Ovary (tissue), 9 donors: ENCODE data around the gene SMIM38. TPM values are rescaled to one million over a fixed set of nuclear protein-coding genes. Genes with fewer than 3 reads are reported as not detected.

Experiments used
- DNase-seq, 5 donors: peaks; one replicate each; pipeline ENCODE4 v3.0.0-alpha.2; 2019 to 2020
- H3K27ac ChIP-seq, 2 donors: fragments of 200-600 bp; one replicate each; pipeline versions ENCODE4 v1.5.1 to v1.8.0; 2019 to 2022
- H3K27me3 ChIP-seq: fragments of 200-600 bp; one replicate; pipeline ENCODE4 v1.8.0; 2022
- H3K36me3 ChIP-seq: fragments of 200-600 bp; sonication (generic); one replicate; pipeline ENCODE4 v1.5.1; 2019
- H3K4me1 ChIP-seq: one replicate; pipeline ENCODE4 v1.8.1; 2013; ENCODE audit warnings: mild to moderate bottlenecking, moderate library complexity; ENCODE audit not compliant: insufficient read depth
- H3K4me3 ChIP-seq: fragments of 200-600 bp; sonication (generic); one replicate; pipeline ENCODE4 v1.5.1; 2017
- H3K9me3 ChIP-seq, 2 donors: fragments of 200-600 bp in 1 of 2; sonication (generic) in 1 of 2; one replicate each; pipeline versions ENCODE4 v1.5.1 to v1.8.1; 2013 to 2019; ENCODE audit warnings: mild to moderate bottlenecking in 1 of 2, moderate library complexity in 1 of 2
- EP300 ChIP-seq: sonication (generic); formaldehyde crosslinking; IDR thresholded peaks from one replicate; pipeline ENCODE4 v1.6.1; 2017; ENCODE audit warnings: antibody characterized with exemption
- POLR2A ChIP-seq: fragments of 450-650 bp; IDR thresholded peaks from one replicate; pipeline ENCODE4 v1.6.1; 2017; ENCODE audit warnings: antibody characterized with exemption, mild to moderate bottlenecking, moderate library complexity
- whole genome bisulfite sequencing, 3 donors: extraction: QIAGEN DNeasy Blood & Tissue Kit in 1 of 3; methylation state at CpG; one replicate each; pipeline versions ENCODE4 v1.1.5 to v1.1.7; 2013 to 2017; 5-methylcytosine and 5-hydroxymethylcytosine counted together
- intact Hi-C, 4 donors: fragments of 100-400 bp; cut with DNase I; formaldehyde crosslinking; loops; one replicate each; pipeline versions ENCODE4 v1.11.0 to v1.15.1; 2022 to 2023
- polyA plus RNA-seq, 2 donors: library from polyadenylated mRNA; stranded (reverse); fragments of 200-250 nt in 1 of 2; fragments of 350-450 nt in 1 of 2; fragmentation: Illumina TruSeq in 1 of 2; extraction: RNeasy Lipid Tissue Mini Kit (QIAGEN cat#74804) in 1 of 2; gene quantifications; one replicate each; pipeline ENCODE4 v1.2.3, GENCODE V29; 2013 to 2014
- total RNA-seq, 7 donors: library from RNA; depleted of rRNA in 2 of 7; stranded (reverse); fragments of >200 nt in 2 of 7; fragmentation: NEBNext Ultra II Directional in 3 of 7; extraction: Animal tissue kit (Norgen Biotek cat#: 25700) in 3 of 7; gene quantifications; one replicate each; pipeline versions ENCODE4 v1.1.0 to v1.2.4, GENCODE V29; 2016 to 2023
- TF ChIP-seq, protein P1 (sequence below), 3 donors: fragments of 450-650 bp in 2 of 3; fragments of 200-600 bp in 1 of 3; IDR thresholded peaks; one replicate each; pipeline versions ENCODE4 v1.5.1 to v1.8.0; 2016 to 2022; ENCODE audit warnings: antibody characterized with exemption in 3 of 3, mild to moderate bottlenecking in 1 of 3
- donor health status: DM: no; HTN: no; CAD: no; lungs with moderate emphysema.
- donor health status: DM: no; HTN: no; CAD: no.
- donor health status: Bipolar disorder and iron deficiency.
- donor health status: DM: yes; HTN: yes; CAD: no.
- donor health status: DM: no; HTN: no; CAD: no.
- donor health status: DM: yes; HTN: yes; CAD: no.

SMIM38 gene
- total and polyA plus RNA-seq, 9 donors, result 0.43 to 6.3 (median 2.1) TPM

DNA sequence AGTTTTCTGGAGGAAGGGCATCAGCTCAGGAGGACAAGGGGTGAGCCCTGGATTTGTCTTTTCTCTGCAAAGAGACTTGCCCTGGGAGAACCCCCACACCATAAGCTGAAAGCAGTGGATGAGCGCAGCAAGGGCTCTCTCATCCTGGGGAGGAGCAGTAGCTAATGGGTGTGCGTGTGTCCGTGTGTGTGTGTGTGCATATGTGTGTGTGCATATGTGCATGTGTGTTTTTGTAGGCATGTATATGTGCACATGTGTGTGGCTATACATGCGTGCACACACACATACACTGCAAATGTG lies 45.3 kb downstream of the SMIM38 start:
- 81 to 91% (median 85%) methylated on average over 4 of the region's 4 CpGs for WGBS, 3 donors
- TF ChIP-seq POLR2A (no peak), EP300 (no peak)
- TF ChIP-seq, protein P1, sequence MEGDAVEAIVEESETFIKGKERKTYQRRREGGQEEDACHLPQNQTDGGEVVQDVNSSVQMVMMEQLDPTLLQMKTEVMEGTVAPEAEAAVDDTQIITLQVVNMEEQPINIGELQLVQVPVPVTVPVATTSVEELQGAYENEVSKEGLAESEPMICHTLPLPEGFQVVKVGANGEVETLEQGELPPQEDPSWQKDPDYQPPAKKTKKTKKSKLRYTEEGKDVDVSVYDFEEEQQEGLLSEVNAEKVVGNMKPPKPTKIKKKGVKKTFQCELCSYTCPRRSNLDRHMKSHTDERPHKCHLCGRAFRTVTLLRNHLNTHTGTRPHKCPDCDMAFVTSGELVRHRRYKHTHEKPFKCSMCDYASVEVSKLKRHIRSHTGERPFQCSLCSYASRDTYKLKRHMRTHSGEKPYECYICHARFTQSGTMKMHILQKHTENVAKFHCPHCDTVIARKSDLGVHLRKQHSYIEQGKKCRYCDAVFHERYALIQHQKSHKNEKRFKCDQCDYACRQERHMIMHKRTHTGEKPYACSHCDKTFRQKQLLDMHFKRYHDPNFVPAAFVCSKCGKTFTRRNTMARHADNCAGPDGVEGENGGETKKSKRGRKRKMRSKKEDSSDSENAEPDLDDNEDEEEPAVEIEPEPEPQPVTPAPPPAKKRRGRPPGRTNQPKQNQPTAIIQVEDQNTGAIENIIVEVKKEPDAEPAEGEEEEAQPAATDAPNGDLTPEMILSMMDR (IDR thresholded peaks at IDR 0.05), result no peak
- intact Hi-C loops, result no loop called here

GRCh38 chr11:69201764-69202370 lies 46.1 kb downstream of the SMIM38 start:
- Histone ChIP-seq H3K27me3 (no peaks in the 10 kb centered on the region), H3K4me1 (no peaks in the 10 kb centered on the region), H3K4me3 (no peak overlapping the region), H3K27ac (no peak overlapping the region), H3K9me3 (no peaks in the 10 kb centered on the region), H3K36me3 (no peaks in the 10 kb centered on the region)
- intact Hi-C loops, result no loop called here
- 87 to 91% (median 89%) methylated on average over 7 of the region's 7 CpGs for WGBS, 3 donors
- TF ChIP-seq POLR2A (no peak), EP300 (no peak)
- TF ChIP-seq, protein P1 (IDR thresholded peaks at IDR 0.05), result no peak
- no peak for DNase-seq

More for the DNA sequence above, 45.3 kb downstream of the SMIM38 start:
- H3K36me3 ChIP-seq, result no peaks in the 10 kb centered on the region
- no peaks in the 10 kb centered on the region for H3K27me3 ChIP-seq
- no peak overlapping the region for H3K27ac ChIP-seq
- H3K9me3 ChIP-seq, result no peaks in the 10 kb centered on the region
- H3K4me1 ChIP-seq, result no peaks in the 10 kb centered on the region
- no peak overlapping the region for H3K4me3 ChIP-seq
- DNase-seq, result no peak

- no peak for DNase-seq
- H3K36me3 ChIP-seq, result no peaks in the 10 kb centered on the region
- no peak for TF ChIP-seq EP300
- TF ChIP-seq, protein P1 (IDR thresholded peaks at IDR 0.05), result no peak
- TF ChIP-seq POLR2A, result no peak
These were observed 46.9 kb downstream of the SMIM38 start for GRCh38 chr11:69202511-69203221.

GRCh38 chr11:69203381-69203780 lies 47.6 kb downstream of the SMIM38 start:
- DNase-seq, result no peak
- Histone ChIP-seq H3K27me3 (no peaks in the 10 kb centered on the region), H3K36me3 (no peaks in the 10 kb centered on the region), H3K4me3 (no peak overlapping the region), H3K9me3 (peaks cover 0 to 2% of the 10 kb centered on the region in 2 donors), H3K4me1 (no peaks in the 10 kb centered on the region), H3K27ac (no peak overlapping the region)
- WGBS, 3 donors, result 85 to 92% (median 89%) methylated on average over 16 of the region's 16 CpGs
- TF ChIP-seq POLR2A, result no peak
- TF ChIP-seq EP300, result no peak
- TF ChIP-seq, protein P1 (IDR thresholded peaks at IDR 0.05), result no peak
- intact Hi-C loops, result no loop called here

More at GRCh38 chr11:69202511-69203221, 46.9 kb downstream of the SMIM38 start:
- 85 to 90% (median 87%) methylated on average over 24 to 25 of the region's 25 CpGs for WGBS, 3 donors
- no peaks in the 10 kb centered on the region for H3K9me3 ChIP-seq
- H3K27ac ChIP-seq, result no peak overlapping the region
- no peaks in the 10 kb centered on the region for H3K27me3 ChIP-seq
- no peaks in the 10 kb centered on the region for H3K4me1 ChIP-seq
- no peak overlapping the region for H3K4me3 ChIP-seq
- intact Hi-C loops, result no loop called here
